NT2/D1 (cell line): ENCODE measurements around the gene SLC2A3.

Source experiments
- YY1 ChIP-seq: IDR thresholded peaks from 2 replicates; pipeline ENCODE4 v1.6.1; 2011; ENCODE audit not compliant: insufficient read length, insufficient read depth
- ZNF274 ChIP-seq: IDR thresholded peaks from 2 replicates; pipeline ENCODE4 v1.6.1; 2011; ENCODE audit warnings: mild to moderate bottlenecking, low read depth, low read length

- TF ChIP-seq YY1 (no peak), ZNF274 (no peak)
Observed at GRCh38 chr12:7917392-7918267, 18.4 kb downstream of the SLC2A3 start.
